Astrocyte of the spinal cord (primary cell): Measurements from ENCODE around the gene ACOX3.

Experiments used
- DNase-seq: peaks from one replicate; pipeline ENCODE4 v3.0.0; 2011; ENCODE audit warnings: low read depth, low spot score
- H3K4me3 ChIP-seq: 2 replicates; pipeline ENCODE4 v1.5.1; 2011; ENCODE audit warnings: low read depth, mild to moderate bottlenecking, low read length, moderate library complexity
- CTCF ChIP-seq: IDR thresholded peaks from 2 replicates; pipeline ENCODE4 v1.5.1; 2012; ENCODE audit warnings: low read depth, mild to moderate bottlenecking, low read length, inconsistent platforms
- in situ Hi-C: cut with HindIII; loops from 2 replicates; pipeline ENCODE4 v1.10.0; 2017; ENCODE audit warnings: low sequenced_read_pairs

The ACOX3 gene

GRCh38 chr4:8331575-8331955 is 109.0 kb downstream of the ACOX3 start:
- no peak for TF ChIP-seq CTCF
- in situ Hi-C loops = no loop called here
- H3K4me3 ChIP-seq = no peak overlapping the region
- DNase-seq = no peak

GRCh38 chr4:8330821-8331574 is 109.5 kb downstream of the ACOX3 start:
- no peak overlapping the region for H3K4me3 ChIP-seq
- in situ Hi-C loops = no loop called here
- no peak for DNase-seq
- TF ChIP-seq CTCF = no peak

- TF ChIP-seq CTCF = no peak
- no peak overlapping the region for H3K4me3 ChIP-seq
- no peak for DNase-seq
- in situ Hi-C loops = no loop called here
These were observed 110.4 kb downstream of the ACOX3 start for GRCh38 chr4:8329859-8330761.

- H3K4me3 ChIP-seq = no peak overlapping the region
- in situ Hi-C loops = no loop called here
- no peak for DNase-seq
- TF ChIP-seq CTCF = no peak
These were observed 111.0 kb downstream of the ACOX3 start for GRCh38 chr4:8329560-8329858.

- no peak for TF ChIP-seq CTCF
- H3K4me3 ChIP-seq = no peak overlapping the region
- no peak for DNase-seq
- in situ Hi-C loops = no loop called here
These were observed 111.5 kb downstream of the ACOX3 start for GRCh38 chr4:8328866-8329559.

- in situ Hi-C loops = no loop called here
- no peak overlapping the region for H3K4me3 ChIP-seq
- TF ChIP-seq CTCF = no peak
- no peak for DNase-seq
These were observed 112.1 kb downstream of the ACOX3 start for GRCh38 chr4:8328456-8328855.
